ENCODE data around the gene PRXL2C.

DNA sequence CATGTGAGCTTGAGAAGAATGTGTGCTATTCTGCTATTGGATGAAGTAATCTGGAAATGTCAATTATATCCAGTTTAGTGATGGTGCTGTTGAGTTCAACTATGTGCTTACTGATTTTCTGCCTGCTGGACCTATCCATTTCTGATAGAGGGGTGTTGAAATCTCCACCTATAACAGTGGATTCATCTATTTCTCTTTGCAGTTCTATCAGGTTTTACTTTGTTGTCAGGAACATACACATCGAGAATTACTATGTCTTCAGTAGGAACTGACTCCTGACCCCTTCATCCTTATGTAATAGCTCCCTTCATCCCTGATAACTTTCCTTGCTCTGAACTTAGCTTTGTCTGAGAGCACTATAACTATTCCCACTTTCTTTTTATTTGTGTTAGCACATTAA is 18.7 kb downstream of the PRXL2C start:
- TF ChIP-seq POLR2A (IDR thresholded peaks at IDR 0.05; ENCODE audit: low read depth, low read length) (no peak), TAF1 (IDR thresholded peaks at IDR 0.05; ENCODE audit: borderline replicate concordance, low read depth, low read length) (no peak)
